ENCODE measurements around the gene SAG.

Gene SAG

GRCh38 chr2:233290051-233290845 is 17.4 kb upstream of the SAG start:
- no peak for DNase-seq

DNA sequence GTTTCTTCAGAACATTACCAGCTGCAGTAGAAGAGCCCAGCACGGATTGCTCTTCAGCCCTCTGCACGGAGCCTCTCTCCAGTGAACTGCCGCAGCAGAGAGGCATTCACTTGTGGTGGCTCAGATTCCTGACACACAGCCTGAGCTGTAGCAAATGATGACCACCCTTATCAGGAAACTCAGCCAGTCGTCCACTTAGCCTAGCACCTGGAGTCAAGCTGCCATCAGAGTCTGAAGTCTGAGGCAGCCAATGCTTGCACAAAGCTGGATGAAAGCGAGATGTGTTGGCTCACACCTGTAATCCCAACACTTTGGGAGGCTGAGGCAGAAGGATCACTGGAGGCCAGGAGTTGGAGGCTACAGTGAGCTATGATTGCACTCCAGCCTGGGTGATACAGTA is 11.7 kb upstream of the SAG start:
- no peak for DNase-seq

DNA sequence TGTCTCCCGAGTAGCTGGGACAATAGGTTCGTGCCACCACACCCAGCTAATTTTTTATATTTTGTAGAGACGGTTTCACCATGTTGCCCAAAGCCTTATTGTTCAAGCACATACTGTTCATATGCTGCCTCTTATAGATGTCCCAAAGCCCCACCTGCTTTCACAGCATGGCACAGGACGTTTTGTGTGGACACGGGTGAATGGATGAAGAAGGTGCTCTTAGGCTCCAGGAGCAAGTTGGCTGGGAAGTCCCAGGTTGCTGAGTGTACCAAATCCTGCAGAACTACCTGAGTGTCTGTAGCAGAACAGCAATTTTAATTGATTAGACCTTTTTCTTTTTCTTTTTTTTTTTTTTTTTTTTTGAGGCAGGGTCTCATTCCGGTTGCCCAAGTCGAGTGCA is 10.5 kb upstream of the SAG start:
- no peak for DNase-seq

DNA sequence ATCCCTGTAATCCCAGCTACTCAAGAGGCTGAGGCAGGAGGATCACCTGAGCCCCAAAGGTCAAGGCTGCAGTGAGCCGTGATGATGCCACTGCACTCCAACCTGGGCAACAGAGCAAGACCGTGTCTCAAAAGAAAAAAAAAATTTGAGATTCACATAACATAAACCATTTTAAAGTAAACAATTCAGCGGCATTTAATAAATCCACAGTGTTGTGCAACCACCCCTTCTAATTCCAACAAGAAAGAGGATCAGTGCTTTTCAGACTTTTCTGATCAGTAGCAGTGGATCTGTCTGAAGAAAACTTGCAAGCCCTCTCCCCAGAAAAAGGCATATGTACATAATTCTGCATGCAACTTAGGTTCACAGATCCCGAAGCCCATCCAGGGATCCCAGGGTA is 7.2 kb upstream of the SAG start:
- DNase-seq, result no peak

DNA sequence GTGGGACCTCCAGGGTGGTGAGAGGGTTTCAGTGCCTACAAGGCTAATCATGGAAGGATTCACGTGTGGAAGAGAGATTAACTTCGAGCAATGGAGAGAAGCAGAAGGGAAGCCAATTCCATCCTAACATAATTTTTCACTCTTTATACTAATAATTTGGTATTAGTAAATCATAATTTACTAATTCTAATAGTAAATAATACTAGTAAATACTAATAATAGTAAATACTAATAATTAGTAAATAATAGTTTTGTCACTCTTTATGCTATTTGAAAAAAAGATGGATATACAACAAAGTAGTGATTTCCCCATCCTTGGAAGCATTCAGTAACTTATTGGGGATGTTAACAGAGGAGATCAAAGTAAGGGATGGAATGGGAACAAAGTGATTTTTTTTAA is 6.4 kb upstream of the SAG start:
- DNase-seq, result no peak

- DNase-seq, result no peak
Observed at GRCh38 chr2:233301811-233302210, 5.8 kb upstream of the SAG start.

DNA sequence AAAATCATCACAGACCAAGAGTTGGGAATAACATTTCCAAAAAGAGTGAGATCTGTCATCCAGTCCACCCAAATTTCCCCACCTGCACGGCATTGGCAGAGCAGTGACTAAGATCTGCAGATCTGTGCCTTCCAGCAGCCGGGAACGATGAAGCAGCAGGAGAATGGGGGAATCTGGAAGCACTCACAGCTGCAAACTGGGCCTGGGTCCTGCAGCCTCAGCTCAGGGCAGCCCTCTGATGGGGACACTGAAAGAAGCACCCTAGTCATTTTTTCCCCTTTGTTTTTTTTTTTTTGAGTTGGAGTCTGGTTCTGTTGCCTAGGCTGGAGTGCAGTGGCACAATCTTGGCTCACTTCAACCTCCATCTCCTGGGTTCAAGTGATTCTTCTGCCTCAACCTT is 4.4 kb upstream of the SAG start:
- DNase-seq, result no peak

DNA sequence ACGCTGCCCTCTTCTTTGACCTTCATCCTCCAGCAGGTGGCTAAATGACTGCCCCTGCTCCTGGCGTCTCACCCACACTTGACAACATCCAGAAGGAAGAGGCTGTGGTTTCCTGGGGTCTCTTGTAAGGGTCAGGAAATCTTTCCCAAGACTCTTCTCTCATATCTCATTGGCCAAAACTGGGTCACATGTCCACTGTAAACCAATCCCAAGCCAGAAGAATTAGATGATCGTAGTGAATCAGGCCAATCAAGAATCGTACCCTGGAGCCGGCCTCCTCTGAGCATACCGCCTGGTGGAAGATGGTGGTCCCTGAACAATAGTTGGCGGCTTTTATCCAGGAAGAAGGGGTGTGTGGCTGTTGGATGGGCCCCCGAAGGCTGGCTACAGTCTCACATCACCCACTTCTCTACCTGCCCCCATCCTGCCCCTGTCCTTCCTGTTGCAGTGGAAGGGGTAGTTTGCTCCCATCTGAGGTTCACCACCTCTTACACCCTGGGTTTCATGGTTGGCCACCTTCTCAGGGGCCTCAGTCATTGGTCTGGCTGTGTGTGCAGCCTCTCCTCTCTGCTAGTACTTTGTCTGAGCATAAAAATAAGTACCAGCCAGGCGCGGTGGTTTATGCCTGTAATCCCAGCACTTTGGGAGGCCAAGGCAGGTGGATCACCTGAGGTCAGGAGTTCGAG is 3.8 kb downstream of the SAG start:
- DNase-seq, result no peak

DNA sequence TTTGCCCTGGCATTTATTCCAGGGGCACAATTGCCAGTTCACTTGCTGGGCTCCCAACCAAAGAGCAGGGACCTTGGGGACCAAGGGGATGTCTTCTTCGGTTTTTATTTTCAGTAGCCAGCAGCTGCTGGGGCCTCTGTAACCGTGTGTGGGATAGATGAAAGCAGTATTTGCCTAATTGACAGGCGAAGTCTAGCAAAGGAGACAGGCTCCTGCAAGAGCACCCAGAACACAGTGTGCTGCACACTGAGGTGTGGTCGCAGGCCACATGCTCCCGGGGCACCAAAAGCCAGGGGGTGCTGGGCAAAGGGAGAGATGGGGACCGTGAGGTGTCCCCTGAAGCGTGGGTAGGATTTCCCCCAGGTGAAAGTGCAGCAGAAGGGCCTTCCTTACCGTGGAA is 5.3 kb downstream of the SAG start:
- no peak for DNase-seq

DNA sequence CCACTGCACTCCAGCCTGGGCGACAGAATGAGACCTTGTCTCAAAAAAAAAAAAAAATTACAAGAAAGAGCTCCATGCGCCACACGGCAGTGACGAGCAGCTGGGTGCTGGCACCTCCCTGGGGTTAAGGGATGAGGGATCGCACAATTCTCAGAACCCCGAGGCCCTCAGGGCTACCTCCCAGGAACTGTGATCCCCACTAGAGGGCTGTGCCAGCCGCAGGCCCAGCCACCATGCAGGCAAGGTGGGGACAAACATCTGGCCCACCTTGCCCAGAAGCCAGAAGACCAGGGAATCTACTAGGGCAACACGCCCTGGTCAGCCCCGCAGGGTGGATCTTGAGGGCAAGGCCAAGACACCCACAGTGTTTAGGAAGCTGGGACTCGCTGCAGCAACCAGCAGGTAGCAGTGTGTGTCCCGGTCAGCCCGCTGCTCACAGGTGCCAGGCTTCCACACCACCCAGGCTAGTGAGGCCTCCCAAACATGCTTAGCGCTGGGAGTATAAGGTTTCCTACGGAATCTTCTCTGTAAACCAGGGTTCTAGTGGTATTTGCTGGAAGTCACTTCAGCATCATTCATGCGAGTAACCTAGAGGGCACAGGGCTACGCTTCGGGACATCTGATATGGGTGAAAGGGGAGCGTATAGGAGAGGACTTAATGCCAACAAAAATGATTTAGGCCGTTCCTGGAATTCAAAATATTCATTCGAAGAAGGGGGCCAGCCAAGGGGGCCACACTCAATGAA is 6.7 kb downstream of the SAG start:
- DNase-seq, result no peak

- DNase-seq, result no peak
Observed at GRCh38 chr2:233317196-233317943, 9.8 kb downstream of the SAG start.

DNA sequence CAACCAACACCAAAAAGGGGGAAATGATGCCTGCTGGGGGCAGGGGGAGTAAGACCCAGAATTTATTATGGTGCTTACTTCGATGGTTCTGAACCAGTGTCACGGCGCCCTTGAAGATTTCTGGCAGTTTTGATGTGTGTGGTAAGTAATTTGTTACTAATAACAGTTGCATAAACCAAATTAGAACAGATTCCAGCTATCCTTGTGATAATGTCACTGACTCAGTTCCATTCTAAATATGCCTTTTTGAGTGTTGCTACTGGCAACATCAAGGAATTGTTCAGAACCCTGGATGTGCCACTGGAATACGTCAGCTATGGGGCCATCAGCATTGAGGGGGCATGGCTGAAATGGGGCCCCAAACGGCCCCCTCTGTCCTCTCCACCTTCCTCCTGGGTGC is 11.6 kb downstream of the SAG start:
- DNase-seq, result no peak

DNA sequence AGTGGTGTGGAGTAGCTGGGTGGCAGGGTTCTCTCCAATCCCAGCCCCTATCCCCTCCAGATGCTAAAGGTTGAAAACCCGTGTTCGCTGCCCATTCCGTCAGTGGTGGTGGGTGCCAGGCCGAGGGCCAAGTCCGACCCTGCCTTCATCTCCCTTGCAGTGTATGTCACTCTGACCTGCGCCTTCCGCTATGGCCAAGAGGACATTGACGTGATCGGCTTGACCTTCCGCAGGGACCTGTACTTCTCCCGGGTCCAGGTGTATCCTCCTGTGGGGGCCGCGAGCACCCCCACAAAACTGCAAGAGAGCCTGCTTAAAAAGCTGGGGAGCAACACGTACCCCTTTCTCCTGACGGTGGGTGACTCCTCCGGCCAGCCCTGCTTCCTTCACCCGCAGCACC is 12.9 kb downstream of the SAG start:
- DNase-seq, result no peak

GRCh38 chr2:233321166-233321565 is 13.6 kb downstream of the SAG start:
- DNase-seq, result no peak

- DNase-seq, result no peak
Observed at GRCh38 chr2:233323851-233324250, 16.2 kb downstream of the SAG start.

GRCh38 chr2:233325256-233325655 is 17.6 kb downstream of the SAG start:
- DNase-seq, result no peak

DNA sequence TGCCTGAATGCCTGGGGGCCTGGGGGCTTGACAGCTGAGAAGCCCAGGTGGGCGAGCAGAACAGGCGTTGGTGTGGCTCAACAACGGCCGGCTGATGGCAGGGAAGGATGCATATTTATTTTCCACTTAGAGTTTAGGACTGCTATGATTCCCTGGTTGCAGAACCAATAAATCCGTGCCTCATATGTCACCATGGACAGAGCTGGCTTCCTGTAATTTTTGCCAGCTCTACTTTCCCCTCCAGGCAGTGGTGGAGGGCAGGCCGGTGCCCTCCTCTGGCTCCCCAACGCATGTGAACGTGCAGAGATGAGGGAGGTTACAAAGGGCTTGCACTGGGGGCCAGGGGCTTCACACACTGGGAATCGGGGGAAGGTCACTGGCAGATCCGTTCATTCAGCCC is 18.2 kb downstream of the SAG start:
- DNase-seq, result no peak

- DNase-seq, result no peak
Observed at GRCh38 chr2:233326500-233326899, 18.9 kb downstream of the SAG start.

DNA sequence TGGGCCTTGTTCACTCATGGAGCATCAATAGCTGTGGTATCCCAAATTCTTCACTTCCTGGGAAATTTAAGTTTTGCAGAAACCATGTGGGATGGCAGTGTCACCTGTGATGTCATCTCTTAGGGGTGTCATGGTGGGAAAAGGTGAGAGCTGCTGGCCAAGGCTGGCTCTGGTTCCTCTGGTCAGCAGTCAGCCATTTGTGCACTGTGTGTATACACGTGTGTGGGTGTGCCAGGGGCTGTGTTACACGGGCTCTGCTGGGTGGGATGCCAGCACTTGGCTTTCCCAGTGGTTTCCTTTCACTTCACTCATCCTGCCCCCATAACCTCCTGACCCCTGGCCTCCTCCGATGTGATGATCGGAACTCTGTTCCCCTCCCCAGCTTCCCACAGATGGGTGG is 21.3 kb downstream of the SAG start:
- no peak for DNase-seq

- DNase-seq, result no peak
Observed at GRCh38 chr2:233329489-233330135, 22.0 kb downstream of the SAG start.

DNA sequence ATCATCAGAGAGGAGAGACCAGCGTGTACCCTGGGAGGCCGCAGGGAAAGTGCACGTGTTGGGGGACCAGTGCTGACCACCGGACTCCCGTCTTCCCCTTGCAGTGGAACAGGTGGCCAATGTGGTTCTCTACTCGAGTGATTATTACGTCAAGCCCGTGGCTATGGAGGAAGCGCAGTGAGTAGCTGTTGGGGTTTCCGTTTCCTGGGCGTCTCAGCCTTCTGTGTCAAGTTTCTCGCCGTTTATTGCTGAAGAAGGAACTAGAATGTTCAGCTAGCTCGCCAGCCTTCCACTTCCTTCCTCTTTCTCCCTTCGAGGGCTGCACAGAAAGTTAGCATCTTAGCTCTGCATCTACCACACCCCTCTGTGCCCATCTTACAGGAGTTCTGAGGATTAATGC is 23.9 kb downstream of the SAG start:
- DNase-seq, result peak; percentile 77

DNA sequence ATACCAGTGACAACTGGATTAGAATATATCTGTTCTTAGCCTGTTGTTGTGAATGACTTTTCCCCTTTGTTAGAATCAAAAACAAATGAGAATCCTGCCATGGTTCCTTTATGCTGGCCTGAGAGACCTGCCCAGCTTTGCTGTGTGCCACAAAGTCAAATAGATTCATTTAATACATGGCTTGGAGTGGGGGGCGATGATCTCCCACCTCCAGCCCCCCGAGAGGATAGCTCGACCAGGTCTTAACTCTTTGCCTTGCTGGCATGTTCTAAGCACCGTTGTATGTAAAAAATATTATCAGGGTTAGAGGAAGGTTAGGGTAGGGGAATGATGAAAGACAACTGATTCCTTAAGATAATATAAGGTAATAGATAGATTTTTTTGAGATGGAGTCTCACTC is 24.5 kb downstream of the SAG start:
- no peak for DNase-seq

DNA sequence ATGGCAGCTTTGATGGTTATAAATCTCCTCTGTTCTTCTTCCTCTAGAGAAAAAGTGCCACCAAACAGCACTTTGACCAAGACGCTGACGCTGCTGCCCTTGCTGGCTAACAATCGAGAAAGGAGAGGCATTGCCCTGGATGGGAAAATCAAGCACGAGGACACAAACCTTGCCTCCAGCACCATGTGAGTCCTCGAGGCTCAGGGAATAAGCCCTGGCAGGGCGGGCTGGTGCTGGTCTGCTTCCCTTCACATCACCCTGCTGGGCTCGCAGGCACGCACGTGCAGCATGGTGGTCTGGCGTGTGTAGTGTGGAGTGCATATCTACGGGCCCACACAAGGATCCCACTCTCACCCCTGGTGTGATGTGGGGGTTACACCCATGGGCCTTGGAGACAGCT is 27.3 kb downstream of the SAG start:
- DNase-seq, result no peak
